H9 (cell line): ENCODE data around the gene MYL9. TPM values are rescaled to one million over a fixed set of nuclear protein-coding genes. Genes with fewer than 3 reads are reported as not detected.

ENCODE experiments used
- DNase-seq: peaks from one replicate; pipeline ENCODE4 v3.0.0-alpha.2; 2017
- H2AFZ ChIP-seq: one replicate; pipeline ENCODE4 v1.6.1; 2013; ENCODE audit warnings: mild to moderate bottlenecking, low read length, control low read depth, moderate library complexity
- H2AK5ac ChIP-seq: 2 replicates; pipeline ENCODE4 v1.6.1; 2013; ENCODE audit warnings: low read length, control low read depth, mixed read lengths; ENCODE audit not compliant: insufficient read length
- H2BK120ac ChIP-seq: one replicate; pipeline ENCODE4 v1.6.1; 2013; ENCODE audit warnings: low read depth, mild to moderate bottlenecking, low read length, control low read depth, inconsistent platforms; ENCODE audit not compliant: poor library complexity, severe bottlenecking
- H2BK12ac ChIP-seq: 2 replicates; pipeline ENCODE4 v1.6.1; 2013; ENCODE audit warnings: low read length, control low read depth, mixed read lengths, low read depth; ENCODE audit not compliant: insufficient read length
- H2BK15ac ChIP-seq: 2 replicates; pipeline ENCODE4 v1.6.1; 2013; ENCODE audit warnings: low read depth, low read length, control low read depth
- H2BK20ac ChIP-seq: one replicate; pipeline ENCODE4 v1.6.1; 2013; ENCODE audit warnings: low read depth, mild to moderate bottlenecking, low read length, control low read depth, inconsistent platforms; ENCODE audit not compliant: poor library complexity, severe bottlenecking
- H2BK5ac ChIP-seq: 2 replicates; pipeline ENCODE4 v1.6.1; 2013; ENCODE audit warnings: low read length, control low read depth, mixed read lengths; ENCODE audit not compliant: insufficient read length
- H3K14ac ChIP-seq: 2 replicates; pipeline ENCODE4 v1.6.1; 2013; ENCODE audit warnings: low read length, control low read depth; ENCODE audit not compliant: insufficient read depth
- H3K18ac ChIP-seq: 2 replicates; pipeline ENCODE4 v1.6.1; 2013; ENCODE audit warnings: low read depth, mild to moderate bottlenecking, mixed read lengths, low read length, control low read depth; ENCODE audit not compliant: insufficient read length
- H3K23ac ChIP-seq: 2 replicates; pipeline ENCODE4 v1.6.1; 2013; ENCODE audit warnings: low read length, control low read depth, mixed read lengths, low read depth; ENCODE audit not compliant: insufficient read length
- H3K23me2 ChIP-seq: 2 replicates; pipeline ENCODE4 v1.6.1; 2013; ENCODE audit warnings: low read depth, mild to moderate bottlenecking, mixed read lengths, low read length, control low read depth; ENCODE audit not compliant: insufficient read length, poor library complexity, severe bottlenecking
- H3K27ac ChIP-seq: 2 replicates; pipeline ENCODE4 v1.5.1; 2013; ENCODE audit warnings: low read length, control low read depth, mixed read lengths, low read depth; ENCODE audit not compliant: insufficient read length
- H3K27me3 ChIP-seq: 2 replicates; pipeline ENCODE4 v1.6.1; 2013; ENCODE audit warnings: low read length, control low read depth, inconsistent platforms; ENCODE audit not compliant: insufficient read depth
- H3K4ac ChIP-seq: 2 replicates; pipeline ENCODE4 v1.6.1; 2013; ENCODE audit warnings: low read depth, mild to moderate bottlenecking, control low read depth, inconsistent platforms, low read length, moderate library complexity
- H3K4me1 ChIP-seq: 2 replicates; pipeline ENCODE4 v1.6.1; 2013; ENCODE audit warnings: low read length, control low read depth, inconsistent platforms; ENCODE audit not compliant: insufficient read depth
- H3K4me2 ChIP-seq: 2 replicates; pipeline ENCODE4 v1.6.1; 2013; ENCODE audit warnings: low read length, control low read depth, mixed read lengths; ENCODE audit not compliant: insufficient read length, insufficient read depth
- H3K56ac ChIP-seq: 2 replicates; pipeline ENCODE4 v1.6.1; 2013; ENCODE audit warnings: low read depth, mild to moderate bottlenecking, mixed read lengths, low read length, control low read depth; ENCODE audit not compliant: insufficient read length
- H3K79me1 ChIP-seq: 2 replicates; pipeline ENCODE4 v1.6.1; 2013; ENCODE audit warnings: low read depth, mild to moderate bottlenecking, moderate library complexity, low read length, control low read depth, inconsistent platforms; ENCODE audit not compliant: insufficient read depth, poor library complexity, severe bottlenecking
- H3K79me2 ChIP-seq: 2 replicates; pipeline ENCODE4 v1.6.1; 2013; ENCODE audit warnings: low read length, control low read depth, inconsistent platforms; ENCODE audit not compliant: insufficient read depth
- H3K9ac ChIP-seq: 2 replicates; pipeline ENCODE4 v1.6.1; 2013; ENCODE audit warnings: low read length, control low read depth, mixed read lengths; ENCODE audit not compliant: insufficient read length; ENCODE audit errors: extremely low read depth
- H3K9me3 ChIP-seq: one replicate; pipeline ENCODE4 v1.6.1; 2013; ENCODE audit warnings: low read depth, low read length, inconsistent platforms; ENCODE audit not compliant: control insufficient read depth
- H3T11ph ChIP-seq: one replicate; pipeline ENCODE4 v1.6.1; 2013; ENCODE audit warnings: mild to moderate bottlenecking, low read length, control low read depth, inconsistent platforms
- H4K20me1 ChIP-seq: one replicate; pipeline ENCODE4 v1.6.1; 2013; ENCODE audit not compliant: control insufficient read depth, insufficient read length, insufficient read depth
- H4K5ac ChIP-seq: 2 replicates; pipeline ENCODE4 v1.6.1; 2013; ENCODE audit warnings: low read depth, mild to moderate bottlenecking, mixed read lengths, low read length, control low read depth; ENCODE audit not compliant: insufficient read length
- H4K8ac ChIP-seq: replicated peaks from 2 replicates; pipeline ENCODE4 v1.6.1; 2013; ENCODE audit warnings: low read length, control low read depth, mixed read lengths, low read depth; ENCODE audit not compliant: insufficient read length
- H4K91ac ChIP-seq: 2 replicates; pipeline ENCODE4 v1.6.1; 2013; ENCODE audit warnings: low read depth, mild to moderate bottlenecking, moderate library complexity, mixed read lengths, low read length, control low read depth; ENCODE audit not compliant: insufficient read length
- H3K27ac Mint-ChIP-seq, 3 experiments: 2 replicates in 2 of 3; 3 replicates in 1 of 3; pipeline ENCODE4 v1.8.0; 2020 to 2021; ENCODE audit warnings: mixed read lengths in 3 of 3, mild to moderate bottlenecking in 1 of 3, moderate library complexity in 1 of 3
- H3K27me3 Mint-ChIP-seq: 2 replicates; pipeline ENCODE4 v1.8.0; 2021; ENCODE audit warnings: low read depth, mild to moderate bottlenecking, moderate library complexity, mixed read lengths
- H3K36me3 Mint-ChIP-seq, 3 experiments: 2 replicates in 2 of 3; 3 replicates in 1 of 3; pipeline ENCODE4 v1.8.0; 2020 to 2021; ENCODE audit warnings: low read depth in 3 of 3, mixed read lengths in 3 of 3; ENCODE audit not compliant: insufficient read depth in 1 of 3
- H3K4me1 Mint-ChIP-seq, 2 experiments: 2 replicates each; pipeline ENCODE4 v1.8.0; 2020; ENCODE audit warnings: mixed read lengths in 2 of 2
- H3K4me3 Mint-ChIP-seq, 2 experiments: 2 replicates in 1 of 2; 3 replicates in 1 of 2; pipeline ENCODE4 v1.8.0; 2020 to 2021; ENCODE audit warnings: mild to moderate bottlenecking in 2 of 2, mixed read lengths in 2 of 2, moderate library complexity in 1 of 2
- H3K9me3 Mint-ChIP-seq, 2 experiments: 2 replicates in 1 of 2; 3 replicates in 1 of 2; pipeline ENCODE4 v1.8.0; 2020; ENCODE audit warnings: mild to moderate bottlenecking in 2 of 2, mixed read lengths in 2 of 2, moderate library complexity in 1 of 2
- WGBS: extraction: QIAGEN DNeasy Blood & Tissue Kit; methylation state at CpG from one replicate; pipeline ENCODE4 v1.1.7; 2013; ENCODE audit warnings: missing lambda C conversion rate, low lambda C conversion rate, mixed read lengths; ENCODE audit not compliant: insufficient read length; ENCODE audit errors: extremely low coverage; 5-methylcytosine and 5-hydroxymethylcytosine counted together
- total RNA-seq: library from RNA; stranded (reverse); gene quantifications from 2 replicates; pipeline ENCODE4 v1.2.1, GENCODE V29; 2021
- TF ChIP-seq, protein P1 (sequence below): fragments of 200-600 bp; sonication (generic); conservative IDR thresholded peaks from 3 replicates; pipeline ENCODE4 v1.8.0; 2021; ENCODE audit warnings: antibody characterized with exemption, mild to moderate bottlenecking

Gene MYL9
- total RNA-seq, 1 experiment from 2014 or later, result 218 TPM

DNA sequence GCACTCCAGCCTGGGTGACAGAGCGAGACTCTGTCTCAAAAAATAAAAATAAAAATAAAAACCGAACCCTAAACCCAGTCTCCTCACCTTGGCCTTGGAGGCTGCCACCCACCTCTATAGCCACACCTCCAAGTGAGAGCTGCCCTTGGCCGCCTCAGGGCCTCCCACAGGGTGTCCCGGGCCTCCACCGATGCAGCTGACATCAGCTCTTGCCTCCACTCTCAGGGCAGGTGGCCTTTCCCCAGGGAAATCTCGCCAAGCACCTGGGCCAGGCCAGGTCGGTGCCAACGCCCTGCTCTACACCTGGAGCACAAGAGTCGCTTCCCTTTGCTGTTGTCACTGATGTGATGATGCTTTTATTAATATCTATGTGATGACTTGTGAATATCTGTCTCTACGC, 8.9 kb upstream of the MYL9 start:
- no peak overlapping the region for H2AFZ ChIP-seq
- H3K9ac ChIP-seq, result no peak overlapping the region
- Mint-ChIP-seq H3K27me3 (no peaks in the 10 kb centered on the region; the same call in 1 of the 2 replicates), H3K9me3 (no peaks in the 10 kb centered on the region), H3K4me3 (no peak overlapping the region), H3K27ac (peak overlapping the region in 1 of 3 experiments; percentile 2; a peak in 1 of 7 replicates), H3K4me1 (no peaks in the 10 kb centered on the region), H3K36me3 (peaks cover 4 to 14% (median 10%) of the 10 kb centered on the region in 3 experiments)
- no peak overlapping the region for H3K27ac ChIP-seq
- no peak overlapping the region for H3K56ac ChIP-seq
- H2BK15ac ChIP-seq, result no peak overlapping the region
- H4K20me1 ChIP-seq, result no peaks in the 10 kb centered on the region
- H3K79me1 ChIP-seq, result no peaks in the 10 kb centered on the region
- no peak overlapping the region for H4K5ac ChIP-seq
- no peak overlapping the region for H3T11ph ChIP-seq
- TF ChIP-seq, protein P1, sequence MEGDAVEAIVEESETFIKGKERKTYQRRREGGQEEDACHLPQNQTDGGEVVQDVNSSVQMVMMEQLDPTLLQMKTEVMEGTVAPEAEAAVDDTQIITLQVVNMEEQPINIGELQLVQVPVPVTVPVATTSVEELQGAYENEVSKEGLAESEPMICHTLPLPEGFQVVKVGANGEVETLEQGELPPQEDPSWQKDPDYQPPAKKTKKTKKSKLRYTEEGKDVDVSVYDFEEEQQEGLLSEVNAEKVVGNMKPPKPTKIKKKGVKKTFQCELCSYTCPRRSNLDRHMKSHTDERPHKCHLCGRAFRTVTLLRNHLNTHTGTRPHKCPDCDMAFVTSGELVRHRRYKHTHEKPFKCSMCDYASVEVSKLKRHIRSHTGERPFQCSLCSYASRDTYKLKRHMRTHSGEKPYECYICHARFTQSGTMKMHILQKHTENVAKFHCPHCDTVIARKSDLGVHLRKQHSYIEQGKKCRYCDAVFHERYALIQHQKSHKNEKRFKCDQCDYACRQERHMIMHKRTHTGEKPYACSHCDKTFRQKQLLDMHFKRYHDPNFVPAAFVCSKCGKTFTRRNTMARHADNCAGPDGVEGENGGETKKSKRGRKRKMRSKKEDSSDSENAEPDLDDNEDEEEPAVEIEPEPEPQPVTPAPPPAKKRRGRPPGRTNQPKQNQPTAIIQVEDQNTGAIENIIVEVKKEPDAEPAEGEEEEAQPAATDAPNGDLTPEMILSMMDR, result no peak
- H3K18ac ChIP-seq, result no peak overlapping the region
- no peak overlapping the region for H3K14ac ChIP-seq
- H3K23ac ChIP-seq, result no peak overlapping the region
- H3K9me3 ChIP-seq, result no peaks in the 10 kb centered on the region
- H2BK5ac ChIP-seq, result no peak overlapping the region
- H3K4ac ChIP-seq, result no peak overlapping the region
- no peaks in the 10 kb centered on the region for H3K4me1 ChIP-seq
- no peak overlapping the region for H2BK12ac ChIP-seq
- no peak overlapping the region for H4K91ac ChIP-seq
- H2AK5ac ChIP-seq, result no peak overlapping the region
- DNase-seq, result no peak
- WGBS, result no CpG with 5 or more reads among the region's 10 CpGs
- no peak overlapping the region for H2BK20ac ChIP-seq
- no peak overlapping the region for H3K4me2 ChIP-seq
- no peak overlapping the region for H2BK120ac ChIP-seq
- H3K27me3 ChIP-seq, result no peaks in the 10 kb centered on the region
- no peaks in the 10 kb centered on the region for H3K23me2 ChIP-seq
- no peaks in the 10 kb centered on the region for H3K79me2 ChIP-seq
- H4K8ac ChIP-seq, result no peak overlapping the region
